Measurements from ENCODE around the gene PMM2.

PMM2 gene

GRCh38 chr16:8854298-8854948 is 56.8 kb downstream of the PMM2 start:
- H3K4me3 ChIP-seq (ENCODE audit: control insufficient read depth, low read depth, low read length) = no peak overlapping the region
- no peak for DNase-seq (ENCODE audit: low read depth)
- no peak for TF ChIP-seq CTCF (IDR thresholded peaks at IDR 0.05; ENCODE audit: control insufficient read depth, insufficient read depth, low read depth, low read length, missing control alignments)

GRCh38 chr16:8855051-8855786 is 57.6 kb downstream of the PMM2 start:
- TF ChIP-seq CTCF (IDR thresholded peaks at IDR 0.05; ENCODE audit: control insufficient read depth, insufficient read depth, low read depth, low read length, missing control alignments) = peak; percentile 20
- no peak for DNase-seq (ENCODE audit: low read depth)
- no peak overlapping the region for H3K4me3 ChIP-seq (ENCODE audit: control insufficient read depth, low read depth, low read length)

- TF ChIP-seq CTCF (IDR thresholded peaks at IDR 0.05; ENCODE audit: control insufficient read depth, insufficient read depth, low read depth, low read length, missing control alignments) = no peak
- no peak for DNase-seq (ENCODE audit: low read depth)
- H3K4me3 ChIP-seq (ENCODE audit: control insufficient read depth, low read depth, low read length) = no peak overlapping the region
These were observed 58.3 kb downstream of the PMM2 start for GRCh38 chr16:8855972-8856371.

- no peak for TF ChIP-seq CTCF (IDR thresholded peaks at IDR 0.05; ENCODE audit: control insufficient read depth, insufficient read depth, low read depth, low read length, missing control alignments)
- DNase-seq (ENCODE audit: low read depth) = no peak
- no peak overlapping the region for H3K4me3 ChIP-seq (ENCODE audit: control insufficient read depth, low read depth, low read length)
These were observed 61.6 kb downstream of the PMM2 start for GRCh38 chr16:8858994-8859912.

GRCh38 chr16:8859913-8860881 is 62.6 kb downstream of the PMM2 start:
- no peak overlapping the region for H3K4me3 ChIP-seq (ENCODE audit: control insufficient read depth, low read depth, low read length)
- DNase-seq (ENCODE audit: low read depth) = no peak
- TF ChIP-seq CTCF (IDR thresholded peaks at IDR 0.05; ENCODE audit: control insufficient read depth, insufficient read depth, low read depth, low read length, missing control alignments) = no peak
